Activated naive CD8-positive, alpha-beta T cell treated with anti-CD3 and anti-CD28 coated beads, Interleukin-2, amount 10 ng/mL, durations not matched to agents 7 days and 5 days (primary cell): Measurements from ENCODE around the gene BPHL. TPM values are rescaled to one million over a fixed set of nuclear protein-coding genes. Genes with fewer than 3 reads are reported as not detected.
"Not testable (repeated sequence)": the region's sequence is repeated elsewhere in the genome, so short reads cannot be mapped to it uniquely, and the experiment has no call there.

ENCODE experiments used
- ATAC-seq: fragments of 150-1000 bp; cut with Tn5 transposase; one replicate; pipeline ENCODE4 v1.10.0; 2021; ENCODE audit warnings: low read depth, moderate library complexity
- POLR2A ChIA-PET: fragments of 350-600 bp; sonication (Branson Sonifier 250); formaldehyde crosslinking; loops from one replicate; lab custom pipeline; 2021; ENCODE audit warnings: antibody characterized with exemption; lab: Charles Lee
- DNase-seq: peaks from one replicate; pipeline ENCODE4 v3.0.0; 2021
- H3K27ac Mint-ChIP-seq: one replicate; pipeline ENCODE4 v1.8.0; 2022; ENCODE audit warnings: mild to moderate bottlenecking, mixed read lengths
- H3K27me3 Mint-ChIP-seq: one replicate; pipeline ENCODE4 v1.8.0; 2022; ENCODE audit warnings: mild to moderate bottlenecking, moderate library complexity, mixed read lengths
- H3K36me3 Mint-ChIP-seq: one replicate; pipeline ENCODE4 v1.8.0; 2021; ENCODE audit warnings: mild to moderate bottlenecking, mixed read lengths
- H3K4me1 Mint-ChIP-seq: one replicate; pipeline ENCODE4 v1.8.0; 2021; ENCODE audit warnings: mixed read lengths
- H3K4me3 Mint-ChIP-seq: one replicate; pipeline ENCODE4 v1.8.0; 2022; ENCODE audit warnings: mild to moderate bottlenecking, moderate library complexity, mixed read lengths
- H3K9me3 Mint-ChIP-seq: one replicate; pipeline ENCODE4 v1.8.0; 2021; ENCODE audit warnings: mixed read lengths
- total RNA-seq, 2 experiments: library from RNA; stranded (reverse); gene quantifications; one replicate each; pipeline ENCODE4 v1.2.3, GENCODE V29; 2021

The BPHL gene
- total RNA-seq, 2 experiments from 2014 or later, result 7.7 to 8.4 TPM

DNA sequence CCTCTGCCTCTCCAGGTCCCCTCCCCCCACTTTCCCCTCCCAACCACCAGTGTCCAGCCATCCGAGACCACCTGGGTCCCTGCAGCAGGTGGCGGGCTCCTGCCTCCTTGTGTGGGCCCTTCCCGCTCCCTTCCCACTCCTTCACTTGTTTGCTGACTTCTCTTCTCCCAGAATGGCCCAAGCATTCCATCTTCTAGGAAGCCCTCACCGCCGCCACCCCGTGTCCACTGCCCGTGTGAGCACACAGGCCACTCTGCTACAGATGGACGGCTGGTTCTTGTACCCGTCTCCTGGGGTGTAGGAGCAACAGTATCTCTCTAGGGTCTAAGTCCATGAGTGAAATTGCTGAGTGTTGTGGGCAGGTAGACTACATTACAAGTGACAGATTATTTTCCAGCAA is 15.0 kb downstream of the BPHL start:
- DNase-seq, result no peak
- no peaks in the 10 kb centered on the region for H3K9me3 Mint-ChIP-seq
- no peaks in the 10 kb centered on the region for H3K4me1 Mint-ChIP-seq
- POLR2A ChIA-PET, result no interaction called here
- H3K27me3 Mint-ChIP-seq, result no peaks in the 10 kb centered on the region
- no peaks in the 10 kb centered on the region for H3K36me3 Mint-ChIP-seq
- H3K27ac Mint-ChIP-seq, result no peak overlapping the region
- ATAC-seq, result no peak
- H3K4me3 Mint-ChIP-seq, result no peak overlapping the region

DNA sequence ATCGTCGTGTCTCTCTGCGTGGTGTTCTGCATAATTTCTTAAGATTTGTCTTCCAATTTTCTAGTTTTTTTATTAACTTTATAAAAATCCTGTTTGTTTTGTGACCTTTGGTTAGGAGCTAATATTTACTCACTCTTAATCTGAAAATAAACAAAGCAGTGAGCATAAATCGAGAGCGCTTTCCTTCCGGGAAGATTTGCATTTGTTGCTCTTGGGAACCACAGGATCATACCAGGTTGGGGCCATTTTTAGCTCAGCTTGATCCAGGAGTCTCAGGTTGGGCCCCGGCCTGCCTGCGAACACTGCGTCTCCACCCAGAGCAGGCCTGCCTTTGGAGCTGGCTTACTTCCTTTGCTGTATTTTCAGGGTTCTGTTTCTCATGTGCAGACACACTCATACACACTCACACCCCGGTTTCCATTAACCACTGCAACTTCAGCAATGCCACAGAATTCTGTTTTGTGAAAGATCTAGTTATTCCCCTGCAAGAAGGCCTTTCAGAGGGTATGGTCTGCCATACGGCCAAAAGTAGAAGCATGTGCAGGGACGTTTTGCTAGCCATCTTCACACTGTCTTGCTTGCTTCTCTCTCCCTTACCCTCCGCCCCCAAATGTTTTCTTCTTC is 17.3 kb downstream of the BPHL start:
- no peak overlapping the region for H3K4me3 Mint-ChIP-seq
- H3K27me3 Mint-ChIP-seq, result no peaks in the 10 kb centered on the region
- H3K27ac Mint-ChIP-seq, result no peak overlapping the region
- peaks cover 9% of the 10 kb centered on the region for H3K4me1 Mint-ChIP-seq
- no peaks in the 10 kb centered on the region for H3K36me3 Mint-ChIP-seq
- no peak for DNase-seq
- POLR2A ChIA-PET, result no interaction called here
- no peaks in the 10 kb centered on the region for H3K9me3 Mint-ChIP-seq
- ATAC-seq, result no peak

DNA sequence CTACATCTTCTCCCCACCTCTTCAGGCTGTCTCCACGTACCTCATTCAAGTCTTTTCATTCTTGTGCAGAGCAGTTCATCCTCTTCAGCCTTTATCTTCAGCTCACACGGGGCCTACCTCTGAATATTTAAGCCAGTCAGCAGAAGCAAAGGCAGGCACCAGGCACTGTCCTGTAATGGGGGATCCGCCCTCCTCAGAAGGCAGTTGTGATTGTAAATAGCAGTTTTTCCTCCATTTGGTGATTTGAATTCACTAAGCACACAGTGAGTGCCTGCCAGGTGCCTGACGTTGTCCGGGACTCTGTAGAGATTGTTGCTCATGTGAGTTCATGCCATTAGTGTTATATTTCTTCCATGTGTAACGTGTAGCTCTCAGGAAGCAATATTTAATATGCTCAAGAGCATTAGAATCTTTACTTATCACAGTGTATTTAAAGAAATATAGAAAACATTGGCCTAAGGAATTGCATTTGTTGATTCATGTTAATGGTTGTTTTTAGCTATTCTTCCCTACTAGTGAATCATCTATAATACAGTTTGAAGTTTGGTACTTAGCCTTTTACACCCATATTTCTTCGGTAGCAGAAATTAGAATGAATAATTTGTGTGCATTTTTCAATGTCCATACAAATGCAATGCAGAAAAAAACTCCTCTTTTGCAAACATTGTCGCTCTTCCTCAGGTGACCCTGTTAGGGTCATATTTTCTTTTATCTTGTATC is 17.9 kb downstream of the BPHL start:
- POLR2A ChIA-PET, result no interaction called here
- ATAC-seq (no peak), DNase-seq (no peak)
- H3K27ac Mint-ChIP-seq, result no peak overlapping the region
- H3K4me1 Mint-ChIP-seq, result peaks cover 9% of the 10 kb centered on the region
- no peaks in the 10 kb centered on the region for H3K9me3 Mint-ChIP-seq
- H3K4me3 Mint-ChIP-seq, result no peak overlapping the region
- no peaks in the 10 kb centered on the region for H3K27me3 Mint-ChIP-seq
- peaks cover 1% of the 10 kb centered on the region for H3K36me3 Mint-ChIP-seq

DNA sequence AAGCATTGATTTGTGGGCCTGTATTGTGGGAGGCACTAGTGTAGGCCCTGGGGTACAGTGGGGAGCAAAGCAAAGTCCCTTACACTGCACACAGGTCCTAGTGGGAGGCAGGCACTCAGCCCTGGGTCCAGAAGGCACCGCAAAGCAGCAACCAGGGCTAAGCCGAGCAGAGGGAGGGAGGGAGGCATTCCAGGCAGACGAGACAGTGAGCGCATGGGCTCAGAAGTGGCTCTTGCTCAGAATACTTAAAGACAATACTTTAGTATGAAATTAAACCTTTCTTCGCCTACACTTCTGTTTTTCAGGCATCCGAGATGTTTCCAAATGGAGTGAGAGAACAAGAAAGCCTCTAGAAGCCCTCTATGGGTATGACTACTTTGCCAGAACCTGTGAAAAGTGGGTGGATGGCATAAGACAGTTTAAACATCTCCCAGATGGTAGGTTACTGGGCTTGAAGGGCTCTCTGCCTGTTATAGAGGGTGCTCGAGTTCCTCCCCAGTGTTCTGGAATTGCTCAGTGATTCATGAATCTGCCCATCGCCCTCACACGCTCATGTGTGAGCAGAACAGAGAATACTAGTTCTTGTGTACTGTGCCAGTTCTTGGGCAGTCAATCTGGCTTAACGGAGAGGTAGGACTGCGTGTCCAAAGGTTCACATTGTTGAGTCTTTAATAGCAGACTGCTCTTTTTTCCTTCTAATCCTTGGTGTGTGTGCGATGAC is 18.7 kb downstream of the BPHL start:
- POLR2A ChIA-PET, result no interaction called here
- no peak for ATAC-seq
- Mint-ChIP-seq H3K27me3 (no peaks in the 10 kb centered on the region), H3K9me3 (no peaks in the 10 kb centered on the region), H3K36me3 (peaks cover 1% of the 10 kb centered on the region), H3K4me3 (no peak overlapping the region), H3K27ac (no peak overlapping the region), H3K4me1 (peaks cover 9% of the 10 kb centered on the region)
- no peak for DNase-seq

DNA sequence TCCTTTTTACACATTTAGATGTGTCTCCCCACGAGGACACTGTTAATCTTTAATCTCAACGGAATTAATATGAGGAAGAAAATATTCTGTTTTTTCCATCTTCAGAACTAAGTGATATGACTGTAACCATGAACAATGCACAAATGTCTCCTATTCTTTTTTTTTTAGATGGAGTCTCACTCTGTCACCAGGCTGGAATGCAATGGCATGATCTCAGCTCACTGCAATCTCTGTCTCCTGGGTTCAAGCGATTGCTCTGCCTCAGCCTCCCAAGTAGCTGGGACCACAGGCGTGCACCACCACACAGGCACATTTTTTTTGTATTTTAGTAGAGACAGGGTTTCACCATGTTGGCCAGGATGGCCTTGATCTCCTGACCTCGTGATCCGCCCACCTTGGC is 19.4 kb downstream of the BPHL start:
- ATAC-seq, H3K36me3 Mint-ChIP-seq, H3K4me1 Mint-ChIP-seq, DNase-seq, H3K9me3 Mint-ChIP-seq, POLR2A ChIA-PET, H3K27me3 Mint-ChIP-seq, H3K27ac Mint-ChIP-seq, H3K4me3 Mint-ChIP-seq: not testable (repeated sequence)

DNA sequence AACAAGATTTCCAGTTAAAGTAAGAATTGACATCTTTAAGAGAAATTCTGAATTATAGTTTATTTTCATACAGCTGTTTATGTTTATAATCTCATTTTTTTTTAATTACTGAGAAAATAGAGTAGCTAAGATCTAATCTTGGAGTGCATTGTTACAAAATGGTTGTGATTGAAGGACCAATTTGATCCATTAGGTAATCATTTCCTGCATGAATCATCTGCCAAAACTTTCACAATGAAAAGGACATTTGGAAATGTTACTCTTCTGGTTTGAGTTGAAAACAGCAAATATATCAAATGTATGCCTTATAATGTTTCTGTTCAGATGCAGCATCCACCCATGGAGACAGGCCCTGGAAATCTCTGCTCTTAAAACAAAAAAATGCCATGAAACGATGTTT is 19.8 kb downstream of the BPHL start:
- ATAC-seq (no peak), DNase-seq (no peak)
- no peak overlapping the region for H3K27ac Mint-ChIP-seq
- POLR2A ChIA-PET, result no interaction called here
- H3K4me3 Mint-ChIP-seq, result no peak overlapping the region
- peaks cover 9% of the 10 kb centered on the region for H3K4me1 Mint-ChIP-seq
- no peaks in the 10 kb centered on the region for H3K27me3 Mint-ChIP-seq
- no peaks in the 10 kb centered on the region for H3K9me3 Mint-ChIP-seq
- peaks cover 1% of the 10 kb centered on the region for H3K36me3 Mint-ChIP-seq

DNA sequence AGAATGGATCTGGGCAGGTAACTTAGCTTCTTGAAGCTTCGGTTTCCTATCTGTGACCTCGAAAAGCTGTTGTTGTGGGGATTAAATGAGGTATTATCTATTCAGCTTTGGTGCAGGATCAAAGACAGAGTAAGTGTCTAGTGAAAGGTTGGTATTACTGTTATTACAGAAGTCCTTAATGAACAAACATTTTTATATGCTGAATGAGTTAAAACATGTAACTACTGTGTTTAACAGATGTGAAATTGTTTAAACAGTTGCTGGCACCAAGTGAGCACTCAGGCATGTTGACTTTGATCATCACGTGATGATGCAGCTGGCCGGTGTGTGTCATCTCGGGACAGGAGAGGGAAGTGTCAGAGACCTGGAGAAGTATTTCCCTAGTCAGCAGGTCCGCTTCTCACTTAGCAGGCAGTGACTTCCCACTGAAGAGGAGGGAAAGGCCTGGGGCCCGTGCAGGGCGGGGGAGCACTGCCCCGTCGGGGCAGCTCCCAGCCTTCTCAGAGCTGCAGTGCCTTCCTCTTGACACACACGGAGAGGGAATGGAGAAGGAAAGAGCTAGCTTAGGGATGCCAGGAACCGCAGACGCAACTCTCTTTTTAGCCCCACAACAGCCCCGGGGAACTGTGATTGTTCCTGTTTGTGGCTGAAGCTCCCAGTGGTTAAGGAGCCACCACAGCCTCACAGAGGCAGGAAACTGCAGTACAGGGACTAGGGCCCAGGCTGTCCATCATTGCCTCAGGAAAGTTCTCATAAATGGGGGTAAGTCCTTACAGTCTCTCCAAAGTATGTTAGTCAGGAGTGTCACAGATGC is 20.8 kb downstream of the BPHL start:
- POLR2A ChIA-PET, result no interaction called here

DNA sequence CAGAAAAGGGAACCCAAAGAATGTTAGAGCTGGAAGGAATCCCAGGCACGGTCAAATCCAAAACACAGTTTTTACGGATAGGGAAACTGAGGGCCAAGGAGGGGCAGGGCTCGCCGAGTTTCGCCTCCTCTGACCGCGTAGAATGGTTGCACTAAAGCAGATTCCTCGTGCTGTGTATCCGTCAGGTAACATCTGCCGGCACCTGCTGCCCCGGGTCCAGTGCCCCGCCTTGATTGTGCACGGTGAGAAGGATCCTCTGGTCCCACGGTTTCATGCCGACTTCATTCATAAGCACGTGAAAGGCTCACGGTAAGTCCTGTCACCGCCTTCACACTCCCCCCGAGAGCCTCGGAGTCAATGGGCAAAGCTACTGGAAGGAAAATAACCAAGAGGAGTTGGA is 21.7 kb downstream of the BPHL start:
- H3K4me3 Mint-ChIP-seq, result no peak overlapping the region
- H3K4me1 Mint-ChIP-seq, result peaks cover 15% of the 10 kb centered on the region
- POLR2A ChIA-PET, result no interaction called here
- no peaks in the 10 kb centered on the region for H3K27me3 Mint-ChIP-seq
- no peak for ATAC-seq
- no peak overlapping the region for H3K27ac Mint-ChIP-seq
- no peak for DNase-seq
- peaks cover 7% of the 10 kb centered on the region for H3K36me3 Mint-ChIP-seq
- no peaks in the 10 kb centered on the region for H3K9me3 Mint-ChIP-seq

More for the DNA sequence above, 20.8 kb downstream of the BPHL start:
- Mint-ChIP-seq H3K9me3 (no peaks in the 10 kb centered on the region), H3K36me3 (peaks cover 1% of the 10 kb centered on the region), H3K4me1 (peaks cover 9% of the 10 kb centered on the region), H3K27me3 (no peaks in the 10 kb centered on the region), H3K4me3 (no peak overlapping the region), H3K27ac (no peak overlapping the region)
- DNase-seq, result no peak
- no peak for ATAC-seq

DNA sequence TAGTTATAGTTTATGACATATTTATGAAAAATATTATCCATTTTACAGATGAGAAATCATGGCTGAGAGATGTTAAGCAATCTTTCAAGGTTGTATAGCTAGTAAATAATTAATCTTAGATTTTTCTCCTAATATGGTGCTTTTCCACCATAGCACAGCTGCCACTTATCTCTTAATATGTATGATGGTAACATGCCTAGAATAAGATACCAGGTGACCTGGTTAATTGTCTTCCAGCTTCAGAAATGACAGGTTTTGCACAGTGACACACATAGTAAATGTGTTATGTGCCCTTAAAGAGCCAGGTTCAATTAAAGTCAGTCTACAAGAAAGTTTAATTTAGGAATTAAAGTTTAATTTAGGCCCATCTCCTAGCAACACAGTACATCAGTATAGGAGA is 24.0 kb downstream of the BPHL start:
- Mint-ChIP-seq H3K9me3 (no peaks in the 10 kb centered on the region), H3K4me3 (no peak overlapping the region), H3K4me1 (peaks cover 17% of the 10 kb centered on the region), H3K27ac (no peak overlapping the region), H3K27me3 (no peaks in the 10 kb centered on the region), H3K36me3 (peaks cover 9% of the 10 kb centered on the region)
- DNase-seq (no peak), ATAC-seq (no peak)
- POLR2A ChIA-PET, result no interaction called here

DNA sequence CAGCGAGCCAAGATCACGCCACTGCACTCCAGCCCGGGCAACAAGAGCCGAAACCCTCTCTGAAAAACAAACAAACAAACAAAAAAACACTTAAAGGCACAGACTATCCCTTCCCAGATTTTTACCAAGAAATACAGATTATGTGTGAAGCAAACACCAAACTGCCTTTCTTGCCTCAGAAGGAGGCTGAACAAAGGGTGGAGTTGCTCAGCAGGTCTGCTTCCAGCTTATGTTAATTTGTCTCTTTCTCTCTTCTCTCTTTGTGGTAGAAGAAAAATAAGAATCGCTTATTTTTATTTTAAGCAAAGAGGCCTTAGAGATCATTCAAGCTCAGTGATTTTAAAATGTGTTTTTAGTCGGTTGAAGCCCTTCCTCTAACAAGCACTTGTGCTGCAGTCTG is 24.6 kb downstream of the BPHL start:
- Mint-ChIP-seq H3K9me3 (no peaks in the 10 kb centered on the region), H3K27ac (no peak overlapping the region), H3K27me3 (no peaks in the 10 kb centered on the region), H3K4me1 (peaks cover 17% of the 10 kb centered on the region), H3K36me3 (peaks cover 9% of the 10 kb centered on the region), H3K4me3 (no peak overlapping the region)
- POLR2A ChIA-PET, result no interaction called here
- DNase-seq (no peak), ATAC-seq (no peak)

DNA sequence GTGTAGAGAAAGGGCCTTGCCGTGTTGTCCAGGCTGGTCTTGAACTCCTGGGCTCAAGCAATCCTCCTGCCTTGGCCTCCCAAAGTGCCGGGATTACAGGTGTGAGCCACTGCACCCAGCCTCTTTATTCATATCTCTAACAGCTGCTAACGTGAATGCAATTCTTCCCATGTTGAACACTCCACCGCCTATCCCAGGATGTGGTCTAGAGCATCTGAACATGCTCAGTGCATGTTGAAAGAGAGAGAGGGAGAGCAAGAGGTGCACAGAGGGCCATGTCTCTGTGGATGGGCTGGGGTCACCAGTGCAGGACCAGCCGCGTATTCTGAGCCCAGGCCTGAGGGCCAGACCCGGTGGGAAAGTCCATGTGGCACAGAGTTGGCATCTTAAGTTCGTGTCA is 26.1 kb downstream of the BPHL start:
- DNase-seq (no peak), ATAC-seq (no peak)
- POLR2A ChIA-PET, result no interaction called here
- Mint-ChIP-seq H3K27ac (peak overlapping the region; percentile 17), H3K36me3 (peaks cover 9% of the 10 kb centered on the region), H3K9me3 (no peaks in the 10 kb centered on the region), H3K4me3 (no peak overlapping the region), H3K27me3 (no peaks in the 10 kb centered on the region), H3K4me1 (peaks cover 10% of the 10 kb centered on the region)

DNA sequence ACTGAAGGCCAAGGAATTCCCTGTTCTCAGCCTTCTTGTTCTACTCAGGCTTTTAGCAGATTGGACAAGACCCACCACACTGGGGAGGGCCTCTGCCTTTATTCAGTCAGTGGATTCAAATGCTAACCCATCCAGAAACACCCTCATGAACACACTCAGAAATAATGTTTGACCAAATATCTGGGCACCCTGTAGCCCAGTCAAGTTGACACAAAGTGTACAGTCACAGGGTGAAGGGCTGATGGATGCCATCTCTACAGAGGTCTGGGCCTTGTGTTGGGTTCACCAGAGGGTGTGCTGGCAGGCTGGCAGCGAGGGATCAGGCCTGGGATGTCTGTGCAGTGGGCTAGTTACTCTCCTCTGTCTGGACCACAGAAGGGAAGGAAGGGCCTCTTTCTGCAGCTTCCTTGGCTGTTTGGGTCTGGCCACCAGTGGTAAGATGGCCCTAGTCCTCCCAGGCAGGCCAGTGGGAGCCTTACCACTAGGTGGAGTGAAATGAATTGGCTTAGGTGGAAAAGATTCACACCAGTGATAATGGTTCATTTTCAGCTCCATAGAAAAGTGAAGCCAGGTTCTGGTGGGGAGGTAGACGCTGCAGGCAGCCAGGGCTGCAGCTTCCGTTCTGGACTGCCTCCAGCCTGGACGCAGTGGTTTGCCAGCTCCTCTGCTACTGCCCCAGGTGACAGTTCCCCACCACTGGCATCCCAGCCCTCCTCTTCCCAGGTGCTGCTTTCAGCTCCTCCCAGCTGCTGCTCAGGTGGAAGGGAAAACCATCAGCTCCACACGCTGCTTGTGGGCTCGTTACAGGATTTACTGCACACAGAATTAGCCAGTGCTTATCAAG is 29.6 kb downstream of the BPHL start:
- H3K36me3 Mint-ChIP-seq, result peaks cover 8% of the 10 kb centered on the region
- ATAC-seq, result no peak
- no peak overlapping the region for H3K27ac Mint-ChIP-seq
- DNase-seq, result no peak
- POLR2A ChIA-PET, result no interaction called here
- H3K9me3 Mint-ChIP-seq, result no peaks in the 10 kb centered on the region
- no peaks in the 10 kb centered on the region for H3K27me3 Mint-ChIP-seq
- H3K4me3 Mint-ChIP-seq, result no peak overlapping the region
- H3K4me1 Mint-ChIP-seq, result peaks cover 8% of the 10 kb centered on the region

DNA sequence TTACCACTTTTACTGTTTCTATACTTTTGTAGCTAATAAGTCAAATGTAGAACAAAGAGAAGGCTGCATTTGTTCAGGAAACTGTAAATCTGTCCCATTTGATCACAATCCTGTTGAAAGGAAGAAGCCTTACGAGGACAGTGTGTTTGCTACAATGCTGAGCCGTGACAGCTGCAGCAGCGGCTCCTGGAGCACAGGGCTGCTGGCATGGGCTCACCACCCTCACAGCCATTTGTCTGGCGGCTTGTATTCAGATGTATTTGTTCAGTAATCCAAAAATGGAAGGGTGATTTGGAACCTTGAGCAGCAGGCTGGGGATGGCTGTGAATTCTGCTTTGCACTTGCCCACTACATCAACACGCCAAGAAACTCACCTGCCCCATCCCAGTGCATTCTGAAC is 33.2 kb downstream of the BPHL start:
- ATAC-seq (no peak), DNase-seq (no peak)
- no peaks in the 10 kb centered on the region for H3K9me3 Mint-ChIP-seq
- POLR2A ChIA-PET, result no interaction called here
- H3K27me3 Mint-ChIP-seq, result peaks cover 13% of the 10 kb centered on the region
- peaks cover 3% of the 10 kb centered on the region for H3K4me1 Mint-ChIP-seq
- peaks cover under 1% of the 10 kb centered on the region for H3K36me3 Mint-ChIP-seq
- H3K27ac Mint-ChIP-seq, result no peak overlapping the region
- no peak overlapping the region for H3K4me3 Mint-ChIP-seq
